Measurements from ENCODE around the gene SPEF1. TPM values are rescaled to one million over a fixed set of nuclear protein-coding genes. Genes with fewer than 3 reads are reported as not detected.

The SPEF1 gene
- total RNA-seq, 1 donor from 2014 or later, result 0.46 TPM

DNA sequence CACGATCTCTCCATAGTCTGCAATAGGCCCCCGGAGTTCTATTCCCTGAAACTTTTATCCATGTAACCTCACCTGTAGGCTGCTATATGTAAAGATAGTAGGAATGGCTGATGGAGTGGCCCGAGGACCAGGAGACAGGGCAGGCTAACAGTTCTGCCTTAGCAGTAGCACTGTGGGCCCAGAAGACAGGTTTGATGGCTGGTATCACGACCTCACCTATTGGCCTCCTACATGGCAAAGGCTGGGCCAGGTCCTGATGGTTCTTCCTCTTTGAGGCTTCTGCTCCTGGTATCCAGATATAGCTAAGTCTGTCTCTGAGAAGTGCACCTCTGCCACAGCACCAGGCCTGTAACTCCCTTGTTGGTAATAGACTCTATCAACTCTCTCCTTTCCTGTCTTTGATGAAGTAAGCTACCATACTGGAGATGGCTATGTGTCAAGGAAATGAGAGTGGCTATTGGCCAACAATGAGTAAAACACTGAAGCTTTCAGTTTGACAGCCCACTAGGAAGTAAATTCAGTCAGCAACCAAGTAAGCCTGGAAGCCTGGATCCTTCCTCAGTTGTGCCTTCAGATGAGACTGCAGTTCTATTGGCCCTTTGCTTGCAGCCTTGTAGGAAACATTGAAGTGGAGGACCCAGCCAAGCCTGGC, 5.7 kb downstream of the SPEF1 start:
- Histone ChIP-seq H3K27ac (no peak overlapping the region), H3K4me1 (peaks cover 6% of the 10 kb centered on the region), H3K4me3 (no peak overlapping the region), H3K27me3 (no peaks in the 10 kb centered on the region), H3K9me3 (no peaks in the 10 kb centered on the region), H3K36me3 (no peaks in the 10 kb centered on the region)
- ATAC-seq (no peak), DNase-seq (no peak)
- intact Hi-C loops (cut with DNase I), result no loop called here
- TF ChIP-seq, protein P1, sequence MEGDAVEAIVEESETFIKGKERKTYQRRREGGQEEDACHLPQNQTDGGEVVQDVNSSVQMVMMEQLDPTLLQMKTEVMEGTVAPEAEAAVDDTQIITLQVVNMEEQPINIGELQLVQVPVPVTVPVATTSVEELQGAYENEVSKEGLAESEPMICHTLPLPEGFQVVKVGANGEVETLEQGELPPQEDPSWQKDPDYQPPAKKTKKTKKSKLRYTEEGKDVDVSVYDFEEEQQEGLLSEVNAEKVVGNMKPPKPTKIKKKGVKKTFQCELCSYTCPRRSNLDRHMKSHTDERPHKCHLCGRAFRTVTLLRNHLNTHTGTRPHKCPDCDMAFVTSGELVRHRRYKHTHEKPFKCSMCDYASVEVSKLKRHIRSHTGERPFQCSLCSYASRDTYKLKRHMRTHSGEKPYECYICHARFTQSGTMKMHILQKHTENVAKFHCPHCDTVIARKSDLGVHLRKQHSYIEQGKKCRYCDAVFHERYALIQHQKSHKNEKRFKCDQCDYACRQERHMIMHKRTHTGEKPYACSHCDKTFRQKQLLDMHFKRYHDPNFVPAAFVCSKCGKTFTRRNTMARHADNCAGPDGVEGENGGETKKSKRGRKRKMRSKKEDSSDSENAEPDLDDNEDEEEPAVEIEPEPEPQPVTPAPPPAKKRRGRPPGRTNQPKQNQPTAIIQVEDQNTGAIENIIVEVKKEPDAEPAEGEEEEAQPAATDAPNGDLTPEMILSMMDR (IDR thresholded peaks at IDR 0.05), result no peak

DNA sequence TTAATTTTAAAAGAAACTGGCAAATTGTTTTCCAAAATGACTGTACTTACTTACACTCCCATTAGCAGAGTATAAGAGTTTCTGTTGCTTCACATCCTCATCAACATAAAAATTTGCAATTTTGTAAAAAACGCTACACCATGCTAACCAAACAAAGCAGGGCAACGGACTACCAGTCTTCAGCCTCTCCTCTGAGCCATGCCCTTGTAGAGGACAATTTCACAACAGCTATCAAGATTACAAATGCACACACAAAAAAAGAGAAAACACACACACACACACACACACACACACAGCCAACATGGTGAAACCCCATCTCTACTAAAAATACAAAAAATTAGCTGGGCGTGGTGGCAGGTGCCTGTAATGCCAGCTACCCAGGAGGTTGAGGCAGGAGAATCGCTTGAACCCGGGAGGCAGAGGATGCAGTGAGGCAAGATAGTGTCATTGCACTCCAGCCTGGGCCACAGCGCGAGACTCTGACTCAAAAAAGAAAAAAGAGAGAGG, 9.6 kb downstream of the SPEF1 start:
- Histone ChIP-seq H3K36me3 (no peaks in the 10 kb centered on the region), H3K4me3 (no peak overlapping the region), H3K4me1 (peaks cover 14% of the 10 kb centered on the region), H3K9me3 (no peaks in the 10 kb centered on the region), H3K27ac (no peak overlapping the region), H3K27me3 (no peaks in the 10 kb centered on the region)
- DNase-seq (no peak), ATAC-seq (no peak)
- TF ChIP-seq, protein P1 (IDR thresholded peaks at IDR 0.05), result no peak
- intact Hi-C loops (cut with DNase I), result no loop called here

DNA sequence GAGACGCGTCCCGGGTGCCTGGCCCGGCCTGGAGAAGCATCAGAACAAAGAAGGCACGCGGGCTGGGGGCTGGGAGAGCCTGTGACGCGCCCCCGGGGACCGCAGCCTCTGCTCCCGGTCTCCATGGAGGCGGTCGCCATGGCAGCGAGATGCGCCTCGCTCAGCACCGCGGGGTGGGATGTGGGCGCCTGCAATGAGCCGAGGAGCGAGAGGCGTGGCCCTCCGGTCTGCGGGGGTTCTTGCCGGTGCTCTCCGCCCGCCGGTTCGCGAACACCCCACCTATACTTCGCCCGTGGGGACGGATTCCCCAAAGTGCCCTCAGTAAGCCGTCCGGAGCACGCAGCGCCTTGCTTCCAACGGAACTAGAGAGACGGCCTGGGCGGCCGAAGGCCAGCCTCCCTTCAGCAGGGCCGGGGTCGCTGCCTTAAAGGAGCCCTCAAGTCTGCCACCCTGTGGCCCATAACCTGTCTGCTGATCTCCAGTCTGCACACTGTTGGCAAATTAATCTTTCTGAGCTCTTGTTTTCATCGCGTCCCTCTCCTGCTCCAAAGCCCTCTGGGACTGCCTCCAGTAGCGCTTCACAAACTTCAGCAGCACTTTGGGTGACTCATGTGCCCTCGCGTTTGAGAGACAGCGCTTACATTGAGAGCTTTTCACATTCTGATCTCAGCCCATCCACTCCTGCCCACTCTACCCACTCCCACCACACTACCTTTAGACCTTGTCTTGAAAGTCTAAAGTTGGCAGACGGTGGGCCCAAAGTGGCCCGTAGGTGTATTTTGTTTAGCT, 12.7 kb downstream of the SPEF1 start:
- peak; percentile 88 for DNase-seq
- no peaks in the 10 kb centered on the region for H3K9me3 ChIP-seq
- H3K4me3 ChIP-seq, result peak overlapping the region; percentile 69
- H3K27me3 ChIP-seq, result no peaks in the 10 kb centered on the region
- no peaks in the 10 kb centered on the region for H3K36me3 ChIP-seq
- peak; percentile 55 for ATAC-seq
- H3K4me1 ChIP-seq, result peaks cover 19% of the 10 kb centered on the region
- H3K27ac ChIP-seq, result peak overlapping the region; percentile 86
- intact Hi-C loops (cut with DNase I), result no loop called here
- TF ChIP-seq, protein P1 (IDR thresholded peaks at IDR 0.05), result peak; percentile 55

DNA sequence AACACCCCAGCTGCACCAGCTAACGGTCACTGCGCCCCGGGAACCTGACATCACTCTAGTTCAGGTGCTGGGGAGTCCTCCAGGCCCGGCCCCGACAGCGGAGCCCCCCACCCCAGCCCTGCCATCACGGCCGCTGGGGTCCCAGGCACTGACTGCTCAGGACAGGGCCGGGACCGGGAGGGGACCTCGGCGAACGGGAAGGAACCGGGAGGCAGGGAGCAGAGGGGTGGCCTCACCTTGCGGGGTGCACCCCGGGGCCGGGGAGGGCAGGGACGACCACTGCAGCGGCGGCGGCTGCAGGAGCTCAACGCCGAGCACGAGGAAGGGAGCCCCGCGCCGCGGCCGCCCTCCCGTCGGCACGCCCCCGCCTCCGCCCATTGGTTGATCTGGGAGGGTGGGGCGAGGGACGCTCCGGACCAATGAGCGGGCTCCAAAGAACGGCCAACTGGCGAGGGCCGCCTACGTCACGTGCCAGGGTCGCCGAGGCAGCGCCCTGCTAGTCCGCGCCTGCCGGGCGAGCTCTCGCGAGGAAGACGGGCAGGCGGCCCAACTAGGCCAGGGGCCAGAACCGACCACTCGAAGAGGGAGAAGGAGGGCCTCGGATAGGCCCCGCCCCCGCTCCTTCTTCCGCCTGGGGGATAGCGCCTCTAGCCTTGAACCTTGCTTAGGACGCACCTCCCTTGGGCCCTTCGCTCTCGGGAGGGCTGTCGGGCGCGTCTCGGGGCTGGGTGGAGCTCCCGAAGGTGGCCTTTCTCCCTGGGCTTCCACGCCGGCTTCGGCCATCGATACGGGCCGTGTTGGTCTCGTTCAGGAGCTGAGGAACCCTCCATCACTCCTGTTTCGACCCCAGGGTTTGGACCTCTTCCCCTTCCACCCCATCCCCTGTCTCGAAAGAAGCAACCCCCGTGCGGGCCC, 13.6 kb downstream of the SPEF1 start, which contains the start of gene ADISSP:
TSS of gene ADISSP (minus strand) at position 327 of the 915 bp plus-strand sequence. CDS start 7,653 bp downstream, outside the sequence.
- DNase-seq (peak; percentile 100), ATAC-seq (peak; percentile 97)
- intact Hi-C loops (cut with DNase I), result no loop called here
- H3K4me1 ChIP-seq, result peaks cover 19% of the 10 kb centered on the region
- TF ChIP-seq, protein P1 (IDR thresholded peaks at IDR 0.05), result no peak
- no peaks in the 10 kb centered on the region for H3K36me3 ChIP-seq
- no peaks in the 10 kb centered on the region for H3K9me3 ChIP-seq
- peak within 1 kb of the TSS; percentile 69 for H3K4me3 ChIP-seq
- H3K27ac ChIP-seq, result peak within 1 kb of the TSS; percentile 86
- no peaks in the 10 kb centered on the region for H3K27me3 ChIP-seq

DNA sequence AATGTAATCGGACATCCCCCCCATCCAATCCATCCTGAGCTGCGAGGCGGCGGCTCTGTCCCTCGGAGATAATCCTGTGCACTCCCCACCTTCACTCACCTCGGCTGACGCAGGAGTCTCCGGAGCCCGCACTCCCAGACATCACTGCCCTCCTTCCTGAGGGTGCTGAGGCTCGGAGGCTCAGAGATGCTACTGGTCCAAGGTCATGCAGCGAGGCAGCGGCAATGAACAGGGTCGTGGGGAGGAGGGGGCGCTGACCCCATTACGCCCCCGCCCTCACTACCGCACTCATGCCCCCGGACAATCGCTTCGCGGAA, 14.2 kb downstream of the SPEF1 start:
- intact Hi-C loops (cut with DNase I), result no loop called here
- Histone ChIP-seq H3K4me3 (peak overlapping the region; percentile 69), H3K36me3 (no peaks in the 10 kb centered on the region), H3K27ac (peak overlapping the region; percentile 36), H3K9me3 (no peaks in the 10 kb centered on the region), H3K4me1 (peaks cover 19% of the 10 kb centered on the region), H3K27me3 (no peaks in the 10 kb centered on the region)
- ATAC-seq, result no peak
- TF ChIP-seq, protein P1 (IDR thresholded peaks at IDR 0.05), result no peak
- no peak for DNase-seq
